ENCODE results near the gene WDR82.

The WDR82 gene

DNA sequence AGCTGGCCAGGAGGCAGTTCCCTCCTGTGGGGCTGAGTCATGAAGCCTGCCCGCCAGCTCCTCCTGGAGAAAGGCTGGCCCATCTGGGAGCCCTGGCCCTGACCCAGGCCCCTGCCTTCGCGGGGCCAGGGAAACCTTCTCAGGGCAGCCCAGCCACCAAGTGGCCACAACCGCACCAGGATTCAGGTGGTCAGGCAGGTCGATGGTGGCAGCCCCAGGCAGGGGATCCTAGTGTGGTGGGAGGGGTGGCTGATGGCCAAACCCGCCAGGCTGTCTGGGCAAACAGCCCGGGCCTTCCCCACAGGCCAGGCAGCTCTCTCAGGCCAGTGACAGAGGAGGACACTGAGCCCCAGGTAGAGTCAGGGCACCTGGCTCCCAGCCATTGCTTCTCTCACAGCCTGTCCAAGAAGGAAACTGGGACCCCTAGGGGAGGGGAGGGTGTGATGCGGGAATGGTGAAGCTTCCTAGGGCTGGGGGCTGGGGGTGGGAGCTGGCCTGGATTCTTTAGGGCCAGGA, 40.7 kb downstream of the WDR82 start:
- Histone ChIP-seq H3K4me3 (ENCODE audit: insufficient read depth, low read depth, low read length) (peak overlapping the region; percentile 72), H3K4me1 (ENCODE audit: control insufficient read depth, insufficient read depth, low read length) (peaks cover 10% of the 10 kb centered on the region), H3K27ac (ENCODE audit: insufficient read depth, low read depth, low read length, poor library complexity, severe bottlenecking) (no peak overlapping the region), H3K27me3 (ENCODE audit: control insufficient read depth, insufficient read depth, low read length, poor library complexity, severe bottlenecking) (no peaks in the 10 kb centered on the region), H3K9me3 (ENCODE audit: control insufficient read depth, low read length) (no peaks in the 10 kb centered on the region), H3K36me3 (ENCODE audit: control insufficient read depth, insufficient read depth, low read length) (no peaks in the 10 kb centered on the region)
- 39 to 41% methylated on average over 8 of the region's 8 CpGs for WGBS, 2 experiments

DNA sequence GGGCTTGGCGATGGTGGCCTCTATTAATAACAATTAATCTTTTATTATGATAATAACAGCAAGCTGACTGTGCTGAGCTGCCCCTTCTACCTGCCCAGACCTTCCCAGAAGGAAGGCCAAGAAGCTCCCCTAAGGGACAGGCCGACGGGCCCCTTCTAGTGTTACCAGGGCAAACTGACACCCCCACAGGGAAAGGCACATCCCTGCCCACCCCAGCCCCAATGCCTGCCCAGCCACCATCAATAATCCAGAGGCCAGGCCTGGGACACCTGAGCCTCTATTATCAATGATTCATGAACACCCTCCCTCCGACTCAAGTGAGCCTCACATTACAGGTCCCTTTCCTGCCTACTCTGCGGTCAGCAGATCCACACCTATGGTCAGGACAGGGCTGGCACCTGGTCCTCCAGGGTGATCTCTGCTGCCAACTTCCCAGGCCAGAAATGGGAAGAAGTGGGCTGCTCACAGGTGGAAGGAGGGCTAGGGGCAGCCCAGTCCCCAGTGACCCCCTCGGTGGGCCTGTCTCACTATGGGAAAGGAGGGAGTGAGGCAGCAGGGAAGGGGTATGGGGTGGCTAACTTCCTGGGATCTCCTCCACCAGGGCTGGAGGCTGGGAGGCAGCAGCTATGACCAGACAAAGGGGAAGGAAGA, 41.3 kb downstream of the WDR82 start:
- 84 to 87% methylated on average over 5 of the region's 6 CpGs for WGBS, 2 experiments
- Histone ChIP-seq H3K4me1 (ENCODE audit: control insufficient read depth, insufficient read depth, low read length) (peaks cover 10% of the 10 kb centered on the region), H3K4me3 (ENCODE audit: insufficient read depth, low read depth, low read length) (no peak overlapping the region)

DNA sequence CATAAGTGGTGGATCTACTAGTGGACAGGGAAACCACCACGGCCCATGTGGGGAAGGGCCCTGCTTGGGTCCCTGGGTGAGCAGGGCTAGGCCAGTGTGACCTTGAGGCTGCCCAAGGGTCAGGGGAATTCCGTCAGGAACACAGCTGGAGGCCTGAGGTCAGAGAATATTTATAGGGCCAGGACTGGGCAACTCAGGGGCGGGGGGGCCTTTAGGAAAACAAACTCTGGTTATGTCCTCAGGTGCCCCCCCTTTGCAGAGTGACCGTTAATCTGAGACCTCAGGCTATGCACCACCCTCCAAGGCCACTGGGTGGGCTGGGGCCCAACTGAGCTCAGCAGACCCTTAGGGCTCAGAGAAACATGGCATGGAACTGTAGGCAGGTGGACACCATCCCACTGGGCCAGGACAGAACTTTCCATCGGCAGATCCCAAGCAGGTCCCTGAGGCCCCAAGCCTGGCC, 42.0 kb downstream of the WDR82 start:
- Histone ChIP-seq H3K27ac (ENCODE audit: insufficient read depth, low read depth, low read length, poor library complexity, severe bottlenecking) (no peak overlapping the region), H3K9me3 (ENCODE audit: control insufficient read depth, low read length) (no peaks in the 10 kb centered on the region), H3K27me3 (ENCODE audit: control insufficient read depth, insufficient read depth, low read length, poor library complexity, severe bottlenecking) (no peaks in the 10 kb centered on the region), H3K4me1 (ENCODE audit: control insufficient read depth, insufficient read depth, low read length) (peaks cover 10% of the 10 kb centered on the region), H3K36me3 (ENCODE audit: control insufficient read depth, insufficient read depth, low read length) (no peaks in the 10 kb centered on the region), H3K4me3 (ENCODE audit: insufficient read depth, low read depth, low read length) (no peak overlapping the region)
- WGBS, 2 experiments: 87 to 90% methylated on average over 5 of the region's 5 CpGs

More for the DNA sequence above, 41.3 kb downstream of the WDR82 start:
- no peaks in the 10 kb centered on the region for H3K9me3 ChIP-seq (ENCODE audit: control insufficient read depth, low read length)
- H3K27ac ChIP-seq (ENCODE audit: insufficient read depth, low read depth, low read length, poor library complexity, severe bottlenecking): no peak overlapping the region
- no peaks in the 10 kb centered on the region for H3K27me3 ChIP-seq (ENCODE audit: control insufficient read depth, insufficient read depth, low read length, poor library complexity, severe bottlenecking)
- no peaks in the 10 kb centered on the region for H3K36me3 ChIP-seq (ENCODE audit: control insufficient read depth, insufficient read depth, low read length)

DNA sequence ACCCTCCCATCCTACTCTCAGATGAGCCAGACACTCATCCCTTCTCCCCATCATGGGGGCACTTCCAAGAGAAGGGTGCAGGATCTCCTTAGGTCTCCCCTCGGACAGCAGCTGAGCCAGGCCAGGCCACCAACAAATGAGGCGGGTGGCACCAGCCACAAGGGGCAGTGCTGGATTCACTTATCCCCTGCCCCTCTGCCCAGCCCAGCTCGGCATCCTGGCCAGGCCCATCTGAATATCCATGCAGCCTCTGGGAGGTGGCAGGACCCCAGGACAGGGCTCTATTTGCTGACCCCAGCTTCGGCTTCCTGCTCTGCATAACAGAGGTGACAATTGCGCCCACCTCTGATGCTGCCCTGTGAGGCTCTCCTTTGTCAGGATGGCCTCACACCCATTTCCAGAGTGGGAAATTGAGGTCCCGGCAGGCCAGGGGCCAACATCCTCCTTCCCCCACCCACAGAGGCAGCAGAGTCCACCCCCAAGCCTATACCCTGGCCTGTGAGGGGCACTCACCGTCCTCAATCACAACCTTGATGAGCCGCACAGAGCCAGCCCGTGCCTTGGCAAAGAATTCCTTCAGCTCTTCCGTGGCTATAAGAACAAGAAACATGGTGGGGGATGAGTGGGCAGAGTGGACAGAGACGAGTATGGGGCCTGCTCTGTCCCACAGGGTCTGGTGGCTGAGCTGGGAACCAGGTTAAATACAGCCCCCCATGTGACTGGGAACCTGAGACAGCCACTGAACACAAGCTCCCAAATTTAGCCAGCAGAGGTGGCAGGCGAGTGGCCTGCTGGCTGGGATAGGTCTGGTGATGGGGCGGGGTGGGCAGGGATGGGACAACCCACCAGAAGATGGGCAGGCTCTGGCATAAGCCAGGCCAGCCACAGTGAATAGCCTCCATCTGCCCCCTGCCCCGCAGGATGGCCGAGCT, 43.7 kb downstream of the WDR82 start:
- H3K9me3 ChIP-seq (ENCODE audit: control insufficient read depth, low read length): no peaks in the 10 kb centered on the region
- H3K4me3 ChIP-seq (ENCODE audit: insufficient read depth, low read depth, low read length): no peak overlapping the region
- H3K4me1 ChIP-seq (ENCODE audit: control insufficient read depth, insufficient read depth, low read length): peaks cover 10% of the 10 kb centered on the region
- H3K27ac ChIP-seq (ENCODE audit: insufficient read depth, low read depth, low read length, poor library complexity, severe bottlenecking): no peak overlapping the region
- no peaks in the 10 kb centered on the region for H3K36me3 ChIP-seq (ENCODE audit: control insufficient read depth, insufficient read depth, low read length)
- 82 to 84% methylated on average over 15 of the region's 15 CpGs for WGBS, 2 experiments
- H3K27me3 ChIP-seq (ENCODE audit: control insufficient read depth, insufficient read depth, low read length, poor library complexity, severe bottlenecking): no peaks in the 10 kb centered on the region

DNA sequence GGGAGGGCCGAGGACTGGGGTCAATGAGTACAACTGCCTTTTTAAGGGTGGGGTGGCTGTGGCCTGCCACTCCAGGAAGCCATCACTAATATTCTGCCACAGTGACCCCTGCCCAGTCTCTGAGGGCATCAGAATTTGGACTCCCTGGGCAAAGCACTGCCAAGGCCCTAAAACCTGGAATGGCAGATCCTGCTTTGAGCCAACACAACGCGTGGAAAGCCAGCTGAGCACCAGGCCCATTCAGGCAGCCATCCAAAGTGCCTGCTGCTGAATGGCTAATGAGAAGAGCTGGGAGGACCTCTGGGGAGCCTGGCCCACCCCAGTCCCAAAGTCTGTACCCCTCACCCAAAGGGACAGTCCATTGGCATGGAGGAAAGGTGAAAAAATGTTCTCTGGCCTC, 44.5 kb downstream of the WDR82 start:
- H3K9me3 ChIP-seq (ENCODE audit: control insufficient read depth, low read length): no peaks in the 10 kb centered on the region
- 95% methylated on average over 3 of the region's 3 CpGs for WGBS, 2 experiments
- H3K36me3 ChIP-seq (ENCODE audit: control insufficient read depth, insufficient read depth, low read length): no peaks in the 10 kb centered on the region
- H3K27me3 ChIP-seq (ENCODE audit: control insufficient read depth, insufficient read depth, low read length, poor library complexity, severe bottlenecking): no peaks in the 10 kb centered on the region
- peaks cover 10% of the 10 kb centered on the region for H3K4me1 ChIP-seq (ENCODE audit: control insufficient read depth, insufficient read depth, low read length)
- H3K27ac ChIP-seq (ENCODE audit: insufficient read depth, low read depth, low read length, poor library complexity, severe bottlenecking): no peak overlapping the region
- H3K4me3 ChIP-seq (ENCODE audit: insufficient read depth, low read depth, low read length): no peak overlapping the region

DNA sequence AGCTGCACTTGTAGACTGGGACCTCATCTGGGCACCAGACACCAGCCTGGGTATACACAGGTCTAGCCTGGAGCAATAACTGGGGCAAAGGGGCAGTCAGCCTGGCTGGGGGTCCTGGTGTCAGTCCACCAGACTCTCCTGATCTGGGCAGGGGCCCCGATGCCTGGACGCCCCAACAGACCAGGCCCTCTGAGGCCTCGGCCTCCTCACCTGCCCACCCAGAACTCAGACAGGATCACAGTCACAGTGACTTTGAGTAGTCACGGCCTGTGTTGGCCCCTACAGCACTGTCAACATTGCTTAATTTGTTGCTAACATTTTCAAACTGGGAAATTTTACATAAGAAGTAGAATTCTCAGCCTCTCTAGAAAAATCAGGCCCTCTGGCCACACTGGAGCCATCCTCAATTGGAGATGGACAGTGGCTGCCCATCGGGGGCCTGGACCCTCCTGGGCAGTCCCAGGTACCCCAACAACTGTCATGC, 45.3 kb downstream of the WDR82 start:
- Histone ChIP-seq H3K27ac (ENCODE audit: insufficient read depth, low read depth, low read length, poor library complexity, severe bottlenecking) (no peak overlapping the region), H3K4me3 (ENCODE audit: insufficient read depth, low read depth, low read length) (no peak overlapping the region), H3K36me3 (ENCODE audit: control insufficient read depth, insufficient read depth, low read length) (no peaks in the 10 kb centered on the region), H3K9me3 (ENCODE audit: control insufficient read depth, low read length) (no peaks in the 10 kb centered on the region), H3K27me3 (ENCODE audit: control insufficient read depth, insufficient read depth, low read length, poor library complexity, severe bottlenecking) (no peaks in the 10 kb centered on the region), H3K4me1 (ENCODE audit: control insufficient read depth, insufficient read depth, low read length) (peaks cover 7% of the 10 kb centered on the region)
- 94% methylated on average over 5 of the region's 5 CpGs for WGBS, 2 experiments

DNA sequence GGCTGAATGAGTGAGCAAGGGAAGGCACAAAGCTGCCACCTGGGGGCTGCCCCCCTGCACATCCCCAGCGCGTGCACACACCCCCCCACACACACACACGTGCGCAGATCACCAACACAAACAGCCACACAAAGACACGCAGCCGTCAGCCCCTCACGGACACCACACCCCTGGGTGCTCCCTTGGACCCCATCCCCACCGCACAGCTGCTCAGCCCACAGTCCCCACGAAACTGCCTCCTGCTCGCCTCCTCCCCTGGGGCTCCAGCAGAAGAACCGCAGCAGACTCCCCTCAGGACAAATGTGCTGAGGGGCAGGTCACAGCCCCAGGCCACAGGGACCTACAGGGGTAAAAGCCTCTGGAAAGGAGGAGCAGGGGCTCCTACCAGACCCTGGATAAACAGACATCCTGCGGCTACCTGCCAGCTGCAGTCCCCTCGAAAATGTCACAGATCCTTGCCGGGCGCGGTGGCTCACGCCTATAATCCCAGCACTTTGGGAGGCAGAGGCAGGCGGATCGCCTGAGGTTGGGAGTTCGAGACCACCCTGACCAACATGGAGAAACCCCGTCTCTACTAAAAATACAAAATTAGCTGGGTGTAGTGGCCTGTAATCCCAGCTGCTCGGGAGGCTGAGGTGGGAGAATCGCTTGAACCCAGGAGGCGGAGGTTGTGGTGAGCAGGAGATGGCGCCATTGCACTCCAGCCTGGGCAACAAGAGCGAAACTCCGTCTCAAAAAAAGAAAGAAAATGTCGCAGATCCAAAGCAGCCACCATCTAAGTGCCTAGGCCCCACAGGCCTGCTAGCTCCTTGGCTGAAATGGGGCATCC, 46.0 kb downstream of the WDR82 start:
- Histone ChIP-seq H3K36me3 (ENCODE audit: control insufficient read depth, insufficient read depth, low read length) (no peaks in the 10 kb centered on the region), H3K4me3 (ENCODE audit: insufficient read depth, low read depth, low read length) (no peak overlapping the region), H3K4me1 (ENCODE audit: control insufficient read depth, insufficient read depth, low read length) (peaks cover under 1% of the 10 kb centered on the region), H3K9me3 (ENCODE audit: control insufficient read depth, low read length) (no peaks in the 10 kb centered on the region), H3K27ac (ENCODE audit: insufficient read depth, low read depth, low read length, poor library complexity, severe bottlenecking) (no peak overlapping the region), H3K27me3 (ENCODE audit: control insufficient read depth, insufficient read depth, low read length, poor library complexity, severe bottlenecking) (no peaks in the 10 kb centered on the region)
- WGBS, 2 experiments: 89 to 90% methylated on average over 28 of the region's 28 CpGs

DNA sequence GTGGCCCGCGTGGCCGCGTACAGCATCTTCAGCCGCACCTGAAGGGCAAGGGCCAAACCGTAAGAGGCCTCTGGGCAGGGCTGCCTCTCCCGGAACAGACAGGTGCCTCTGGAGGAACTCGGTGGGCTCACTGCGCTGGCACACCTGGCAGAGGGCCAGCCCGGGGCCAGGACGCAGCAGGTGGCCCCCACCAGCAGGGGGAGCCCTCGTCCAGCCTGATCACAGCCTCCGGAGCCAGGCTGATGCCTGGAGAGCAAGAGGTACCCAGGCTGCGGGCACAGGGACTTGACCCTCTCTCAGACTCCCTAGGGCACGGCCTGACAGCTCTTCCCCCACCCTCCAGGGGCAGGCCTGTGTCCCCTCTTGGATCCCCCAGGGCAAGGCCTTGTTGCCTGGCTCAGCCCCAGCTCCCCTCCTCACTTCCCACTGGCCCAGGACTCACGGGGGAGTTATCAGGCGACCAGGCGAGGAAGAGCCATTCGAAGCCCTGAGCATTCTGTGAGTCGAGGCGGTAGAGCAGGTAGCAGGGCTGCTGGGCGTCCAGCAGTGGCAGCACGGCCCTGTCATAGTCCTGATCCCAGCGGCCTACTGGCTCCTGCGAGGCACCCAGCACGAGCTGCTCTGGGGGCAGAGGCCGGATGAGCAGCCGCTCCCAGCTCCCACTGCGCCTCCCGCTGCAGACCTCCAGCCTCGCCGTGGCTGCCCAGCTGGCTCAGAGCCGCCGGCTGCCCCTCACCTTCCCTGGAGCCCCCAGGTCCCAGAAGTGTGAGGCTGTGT, 46.8 kb downstream of the WDR82 start:
- no peaks in the 10 kb centered on the region for H3K27me3 ChIP-seq (ENCODE audit: control insufficient read depth, insufficient read depth, low read length, poor library complexity, severe bottlenecking)
- no peak overlapping the region for H3K27ac ChIP-seq (ENCODE audit: insufficient read depth, low read depth, low read length, poor library complexity, severe bottlenecking)
- no peak overlapping the region for H3K4me3 ChIP-seq (ENCODE audit: insufficient read depth, low read depth, low read length)
- H3K4me1 ChIP-seq (ENCODE audit: control insufficient read depth, insufficient read depth, low read length): no peaks in the 10 kb centered on the region
- no peaks in the 10 kb centered on the region for H3K9me3 ChIP-seq (ENCODE audit: control insufficient read depth, low read length)
- 86 to 87% methylated on average over 34 of the region's 34 CpGs for WGBS, 2 experiments
- H3K36me3 ChIP-seq (ENCODE audit: control insufficient read depth, insufficient read depth, low read length): no peaks in the 10 kb centered on the region

DNA sequence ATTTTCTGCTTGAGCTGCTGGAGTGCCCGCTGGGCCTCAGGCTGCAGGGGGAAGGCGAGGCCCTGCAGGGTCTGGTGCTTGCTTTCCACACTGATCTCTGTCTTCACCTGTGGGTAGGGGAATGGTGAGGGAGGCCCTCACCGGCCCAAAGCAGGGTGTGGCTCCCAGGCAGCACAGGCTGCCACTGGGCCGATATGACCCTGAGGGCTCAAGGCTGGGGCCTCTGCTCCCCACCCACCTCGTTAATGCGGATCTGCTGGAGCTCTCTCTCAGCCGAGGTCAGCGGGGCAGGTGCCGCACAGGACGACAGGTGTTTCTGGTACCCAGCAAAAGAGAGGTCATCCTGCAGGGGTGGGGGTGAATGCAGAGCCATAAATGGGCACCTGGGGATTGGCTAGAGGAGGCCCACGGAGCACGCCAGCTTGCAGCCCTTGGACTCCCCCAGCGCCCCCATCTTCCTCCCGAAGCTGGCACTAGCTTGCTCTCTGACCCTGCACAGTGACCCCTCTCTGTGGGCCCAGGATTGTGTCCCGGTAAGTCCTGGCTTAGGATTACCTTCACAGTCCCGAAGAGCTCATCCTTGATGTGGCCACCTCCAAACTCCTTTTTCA, 47.5 kb downstream of the WDR82 start:
- H3K27me3 ChIP-seq (ENCODE audit: control insufficient read depth, insufficient read depth, low read length, poor library complexity, severe bottlenecking): no peaks in the 10 kb centered on the region

More for the DNA sequence above, 47.5 kb downstream of the WDR82 start:
- Histone ChIP-seq H3K27ac (ENCODE audit: insufficient read depth, low read depth, low read length, poor library complexity, severe bottlenecking) (no peak overlapping the region), H3K36me3 (ENCODE audit: control insufficient read depth, insufficient read depth, low read length) (no peaks in the 10 kb centered on the region), H3K4me1 (ENCODE audit: control insufficient read depth, insufficient read depth, low read length) (no peaks in the 10 kb centered on the region), H3K9me3 (ENCODE audit: control insufficient read depth, low read length) (no peaks in the 10 kb centered on the region), H3K4me3 (ENCODE audit: insufficient read depth, low read depth, low read length) (no peak overlapping the region)
- 96 to 97% methylated on average over 16 of the region's 16 CpGs for WGBS, 2 experiments
